Measurements from ENCODE around the gene PCDHGC4. TPM values are rescaled to one million over a fixed set of nuclear protein-coding genes. Genes with fewer than 3 reads are reported as not detected.

The PCDHGC4 gene
- total RNA-seq, 1 experiment from 2014 or later = 4.3 TPM

GRCh38 chr5:141513627-141514329 is 28.9 kb downstream of the PCDHGC4 start:
- H3K23me2 ChIP-seq (ENCODE audit: insufficient read length, low read depth, low read length, poor library complexity, severe bottlenecking) = peaks cover 17% of the 10 kb centered on the region

More at GRCh38 chr5:141513627-141514329, 28.9 kb downstream of the PCDHGC4 start:
- H3K27ac Mint-ChIP-seq = peak overlapping the region; percentile 90 to 96 (median 96)
- H2BK5ac ChIP-seq (ENCODE audit: insufficient read length, low read length) = no peak overlapping the region
- H3K23ac ChIP-seq (ENCODE audit: insufficient read length, low read depth, low read length) = no peak overlapping the region
- peaks cover 20 to 43% (median 30%) of the 10 kb centered on the region in 3 experiments for H3K36me3 Mint-ChIP-seq (ENCODE audit: insufficient read depth in 1 of 3, low read depth in 3 of 3)
- no peak overlapping the region for H2BK120ac ChIP-seq (ENCODE audit: low read depth, low read length, poor library complexity, severe bottlenecking)
- peak overlapping the region; percentile 21 for H3K9ac ChIP-seq (ENCODE audit: extremely low read depth, insufficient read length, low read length)
- no peaks in the 10 kb centered on the region for H3K9me3 ChIP-seq (ENCODE audit: control insufficient read depth, low read depth, low read length)
- H3K14ac ChIP-seq (ENCODE audit: insufficient read depth, low read length) = peak overlapping the region; percentile 54
- H3K56ac ChIP-seq (ENCODE audit: insufficient read length, low read depth, low read length) = no peak overlapping the region
- TF ChIP-seq, protein P1, sequence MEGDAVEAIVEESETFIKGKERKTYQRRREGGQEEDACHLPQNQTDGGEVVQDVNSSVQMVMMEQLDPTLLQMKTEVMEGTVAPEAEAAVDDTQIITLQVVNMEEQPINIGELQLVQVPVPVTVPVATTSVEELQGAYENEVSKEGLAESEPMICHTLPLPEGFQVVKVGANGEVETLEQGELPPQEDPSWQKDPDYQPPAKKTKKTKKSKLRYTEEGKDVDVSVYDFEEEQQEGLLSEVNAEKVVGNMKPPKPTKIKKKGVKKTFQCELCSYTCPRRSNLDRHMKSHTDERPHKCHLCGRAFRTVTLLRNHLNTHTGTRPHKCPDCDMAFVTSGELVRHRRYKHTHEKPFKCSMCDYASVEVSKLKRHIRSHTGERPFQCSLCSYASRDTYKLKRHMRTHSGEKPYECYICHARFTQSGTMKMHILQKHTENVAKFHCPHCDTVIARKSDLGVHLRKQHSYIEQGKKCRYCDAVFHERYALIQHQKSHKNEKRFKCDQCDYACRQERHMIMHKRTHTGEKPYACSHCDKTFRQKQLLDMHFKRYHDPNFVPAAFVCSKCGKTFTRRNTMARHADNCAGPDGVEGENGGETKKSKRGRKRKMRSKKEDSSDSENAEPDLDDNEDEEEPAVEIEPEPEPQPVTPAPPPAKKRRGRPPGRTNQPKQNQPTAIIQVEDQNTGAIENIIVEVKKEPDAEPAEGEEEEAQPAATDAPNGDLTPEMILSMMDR (conservative IDR thresholded peaks at IDR 0.05) = no peak
- H3K79me1 ChIP-seq (ENCODE audit: insufficient read depth, low read depth, low read length, poor library complexity, severe bottlenecking) = no peaks in the 10 kb centered on the region
- H2BK15ac ChIP-seq (ENCODE audit: low read depth, low read length) = no peak overlapping the region
- no peak overlapping the region for H2BK12ac ChIP-seq (ENCODE audit: insufficient read length, low read depth, low read length)
- no peak overlapping the region for H3T11ph ChIP-seq (ENCODE audit: low read length)
- no peaks in the 10 kb centered on the region; a peak in 1 of 5 replicates for H3K9me3 Mint-ChIP-seq
- WGBS (ENCODE audit: extremely low coverage, insufficient read length, low lambda C conversion rate) = no CpG with 5 or more reads among the region's 29 CpGs
- no peaks in the 10 kb centered on the region for H3K27me3 ChIP-seq (ENCODE audit: insufficient read depth, low read length)
- H4K8ac ChIP-seq (replicated peaks; ENCODE audit: insufficient read length, low read depth, low read length) = no peak overlapping the region
- H3K4me3 Mint-ChIP-seq = peak overlapping the region; percentile 75 to 88
- peaks cover 3% of the 10 kb centered on the region; the same call in 1 of the 2 replicates for H3K27me3 Mint-ChIP-seq (ENCODE audit: low read depth)
- H4K91ac ChIP-seq (ENCODE audit: insufficient read length, low read depth, low read length) = no peak overlapping the region
- peak overlapping the region; percentile 91 for H3K4me2 ChIP-seq (ENCODE audit: insufficient read depth, insufficient read length, low read length)
- H2AK5ac ChIP-seq (ENCODE audit: insufficient read length, low read length) = no peak overlapping the region
- no peak overlapping the region; the same call in 1 of the 2 replicates for H3K4ac ChIP-seq (ENCODE audit: low read depth, low read length)
- H3K27ac ChIP-seq (ENCODE audit: insufficient read length, low read depth, low read length) = no peak overlapping the region
- no peaks in the 10 kb centered on the region; the same call in 1 of the 2 replicates for H3K4me1 ChIP-seq (ENCODE audit: insufficient read depth, low read length)
- no peak overlapping the region for H2BK20ac ChIP-seq (ENCODE audit: low read depth, low read length, poor library complexity, severe bottlenecking)
- H3K79me2 ChIP-seq (ENCODE audit: insufficient read depth, low read length) = no peaks in the 10 kb centered on the region
- no peak overlapping the region for H4K5ac ChIP-seq (ENCODE audit: insufficient read length, low read depth, low read length)
- H2AFZ ChIP-seq (ENCODE audit: low read length) = no peak overlapping the region
- H3K4me1 Mint-ChIP-seq = peaks cover 40 to 52% of the 10 kb centered on the region in 2 experiments
- DNase-seq = peak; percentile 85
- H3K18ac ChIP-seq (ENCODE audit: insufficient read length, low read depth, low read length) = peak overlapping the region; percentile 55
- no peaks in the 10 kb centered on the region for H4K20me1 ChIP-seq (ENCODE audit: control insufficient read depth, insufficient read depth, insufficient read length)
